T-cell (primary cell): ENCODE measurements around the gene INPP1. TPM values are rescaled to one million over a fixed set of nuclear protein-coding genes. Genes with fewer than 3 reads are reported as not detected.
"Not testable (repeated sequence)": the region's sequence is repeated elsewhere in the genome, so short reads cannot be mapped to it uniquely, and the experiment has no call there.

Source experiments
- ATAC-seq, 4 experiments: fragments of 200-7000 bp in 3 of 4; fragments of 150-1000 bp in 1 of 4; cut with Tn5 transposase; replicated peaks in 1 of 4; 1 replicate in 3 of 4; 2 replicates in 1 of 4; pipeline ENCODE4 v1.10.0; 2021; ENCODE audit warnings: moderate library complexity in 3 of 4, mild to moderate bottlenecking in 2 of 4, moderate number of reproducible peaks in 1 of 4
- CTCF ChIA-PET, 2 donors: fragments of 300-600 bp; sonication (Branson Sonifier 250); formaldehyde crosslinking; loops; one replicate each; lab custom pipeline; 2022; ENCODE audit warnings: antibody characterized with exemption in 2 of 2; lab: Charles Lee
- POLR2A ChIA-PET, 2 donors: fragments of 300-600 bp; sonication (Branson Sonifier 250); formaldehyde crosslinking; loops; one replicate each; lab custom pipeline; 2022; ENCODE audit warnings: antibody characterized with exemption in 2 of 2; lab: Charles Lee
- DNase-seq, 35 experiments: peaks; one replicate each; pipeline versions ENCODE4 v3.0.0 to v3.0.0-alpha.2; 2013 to 2023
- H3K27ac ChIP-seq: one replicate; pipeline ENCODE4 v1.5.1; 2013; ENCODE audit warnings: low read length
- H3K27me3 ChIP-seq, 2 experiments: replicated peaks in 1 of 2; 1 replicate in 1 of 2; 2 replicates in 1 of 2; pipeline versions ENCODE4 v1.6.1 to v1.7.0; 2013; ENCODE audit warnings: low read length in 1 of 2, mixed read lengths in 1 of 2; ENCODE audit not compliant: control insufficient read depth in 2 of 2, insufficient read depth in 2 of 2; ENCODE audit errors: extremely low read depth in 1 of 2
- H3K36me3 ChIP-seq, 2 donors: 1 replicate in 1 of 2; 2 replicates in 1 of 2; pipeline versions ENCODE4 v1.6.1 to v1.7.0; 2013; ENCODE audit warnings: low read length in 1 of 2; ENCODE audit not compliant: control insufficient read depth in 2 of 2, insufficient read depth in 1 of 2; ENCODE audit errors: extremely low read depth in 1 of 2
- H3K4me1 ChIP-seq, 2 experiments: 1 replicate in 1 of 2; 2 replicates in 1 of 2; pipeline versions ENCODE4 v1.6.1 to v1.7.0; 2013; ENCODE audit warnings: low read length in 2 of 2, mixed read lengths in 1 of 2; ENCODE audit not compliant: insufficient read depth in 2 of 2, control insufficient read depth in 1 of 2; ENCODE audit errors: extremely low read depth in 1 of 2
- H3K4me3 ChIP-seq, 2 donors: 1 replicate in 1 of 2; 2 replicates in 1 of 2; pipeline versions ENCODE4 v1.5.1 to v1.7.0; 2013; ENCODE audit warnings: mild to moderate bottlenecking in 2 of 2, low read length in 1 of 2, moderate library complexity in 1 of 2; ENCODE audit not compliant: control insufficient read depth in 1 of 2; ENCODE audit errors: extremely low read depth in 1 of 2
- H3K9me3 ChIP-seq: 2 replicates; pipeline ENCODE4 v1.7.0; 2013
- H3K27ac Mint-ChIP-seq, 2 donors: one replicate each; pipeline ENCODE4 v1.8.0; 2020 to 2021; ENCODE audit warnings: mild to moderate bottlenecking in 2 of 2, mixed read lengths in 2 of 2
- H3K27me3 Mint-ChIP-seq, 2 donors: one replicate each; pipeline ENCODE4 v1.8.0; 2021 to 2022; ENCODE audit warnings: mixed read lengths in 2 of 2
- H3K36me3 Mint-ChIP-seq: one replicate; pipeline ENCODE4 v1.8.0; 2021; ENCODE audit warnings: mixed read lengths
- H3K4me1 Mint-ChIP-seq, 3 donors: one replicate each; pipeline ENCODE4 v1.8.0; 2020 to 2022; ENCODE audit warnings: mixed read lengths in 3 of 3, mild to moderate bottlenecking in 1 of 3
- H3K4me3 Mint-ChIP-seq, 3 donors: one replicate each; pipeline ENCODE4 v1.8.0; 2020 to 2022; ENCODE audit warnings: mild to moderate bottlenecking in 3 of 3, mixed read lengths in 3 of 3, moderate library complexity in 3 of 3
- H3K9me3 Mint-ChIP-seq, 3 donors: one replicate each; pipeline ENCODE4 v1.8.0; 2020 to 2022; ENCODE audit warnings: mixed read lengths in 3 of 3
- WGBS: methylation state at CpG from one replicate; pipeline ENCODE4 v1.1.5; 2013; ENCODE audit warnings: missing lambda C conversion rate; ENCODE audit not compliant: insufficient coverage; 5-methylcytosine and 5-hydroxymethylcytosine counted together
- total RNA-seq, 35 experiments: library from RNA in 6 of 35; stranded (reverse) in 6 of 35; fragments of 120-200 nt in 1 of 35; gene quantifications; one replicate each; pipeline versions ENCODE4 v1.2.1 to v1.2.4 and lab custom pipeline; 2013 to 2026

The INPP1 gene
- total RNA-seq (1 to 10 TPM; 2.1 to 7.1 (median 2.9) TPM), total RNA-seq (lab: John Stamatoyannopoulos, UW) (0.90 to 6.1 (median 2.7) reads per million in 29 experiments)
- total RNA-seq (2013) = 6.8 TPM

GRCh38 chr2:190343536-190344275 lies at the start of gene INPP1:
INPP1 (plus strand) TSS chr2:190343589; CDS start chr2:190360103, 16,514 bp downstream.
- POLR2A ChIA-PET = no interaction called here
- CTCF ChIA-PET = interaction anchor here (0.6 to 1.3 kb wide), 3 partner anchors 13 to 64 kb away, joined by 3 to 4 read pairs (median 3); no protein-coding TSS in a partner anchor
- peaks cover 13 to 18% (median 16%) of the 10 kb centered on the region in 3 donors for H3K4me1 Mint-ChIP-seq
- under 1% methylated on average over 94 of the region's 99 CpGs for WGBS
- no peaks in the 10 kb centered on the region for H3K36me3 Mint-ChIP-seq
- peak within 1 kb of the TSS; percentile 59 to 75 for H3K27ac Mint-ChIP-seq
- peak in 26 of 35 experiments; percentile 13 to 48 (median 26) for DNase-seq
- peak within 1 kb of the TSS; percentile 56 to 76 for H3K4me3 ChIP-seq
- no peaks in the 10 kb centered on the region for H3K9me3 ChIP-seq
- H3K27ac ChIP-seq = no peak within 1 kb of the TSS
- peak within 1 kb of the TSS; percentile 81 to 88 (median 87) for H3K4me3 Mint-ChIP-seq
- no peaks in the 10 kb centered on the region for H3K9me3 Mint-ChIP-seq
- H3K4me1 ChIP-seq = peaks cover 0 to 7% of the 10 kb centered on the region in 2 experiments
- H3K36me3 ChIP-seq = no peaks in the 10 kb centered on the region
- ATAC-seq = peak; percentile 72 to 79 (median 76)
- H3K27me3 Mint-ChIP-seq = no peaks in the 10 kb centered on the region
- H3K27me3 ChIP-seq = no peaks in the 10 kb centered on the region

- peaks cover 0 to 27% of the 10 kb centered on the region in 2 donors for H3K36me3 ChIP-seq
- H3K27ac ChIP-seq, H3K4me1 Mint-ChIP-seq, DNase-seq, H3K4me1 ChIP-seq, ATAC-seq, POLR2A ChIA-PET, H3K4me3 Mint-ChIP-seq, H3K27me3 ChIP-seq, H3K4me3 ChIP-seq, CTCF ChIA-PET, H3K9me3 ChIP-seq, H3K27ac Mint-ChIP-seq, H3K27me3 Mint-ChIP-seq: not testable (repeated sequence)
- no CpG with 5 or more reads among the region's 2 CpGs for WGBS
- peaks cover 69% of the 10 kb centered on the region for H3K36me3 Mint-ChIP-seq
- peaks cover 0 to 12% (median 0%) of the 10 kb centered on the region in 3 donors for H3K9me3 Mint-ChIP-seq
These were observed 45.5 kb upstream of the INPP1 start for GRCh38 chr2:190297880-190298279.

- H3K36me3 Mint-ChIP-seq = peaks cover 64% of the 10 kb centered on the region
- H3K27me3 Mint-ChIP-seq = no peaks in the 10 kb centered on the region
- ChIA-PET POLR2A (no interaction called here), CTCF (no interaction called here)
- H3K27ac ChIP-seq = no peak overlapping the region
- no peaks in the 10 kb centered on the region for H3K9me3 ChIP-seq
- no peak overlapping the region for H3K27ac Mint-ChIP-seq
- H3K4me3 Mint-ChIP-seq = no peak overlapping the region
- peaks cover 12 to 20% (median 13%) of the 10 kb centered on the region in 3 donors for H3K4me1 Mint-ChIP-seq
- H3K4me1 ChIP-seq = no peaks in the 10 kb centered on the region
- H3K4me3 ChIP-seq = no peak overlapping the region
- ATAC-seq = no peak
- peaks cover 0 to 21% of the 10 kb centered on the region in 2 donors for H3K36me3 ChIP-seq
- peaks cover 0 to 12% (median 0%) of the 10 kb centered on the region in 3 donors for H3K9me3 Mint-ChIP-seq
- DNase-seq = no peak
- H3K27me3 ChIP-seq = no peaks in the 10 kb centered on the region
These were observed 42.4 kb upstream of the INPP1 start for GRCh38 chr2:190301032-190301431.

GRCh38 chr2:190302052-190302451 lies 41.3 kb upstream of the INPP1 start:
- CTCF ChIA-PET = no interaction called here
- POLR2A ChIA-PET = no interaction called here

GRCh38 chr2:190303647-190304046 lies 39.7 kb upstream of the INPP1 start:
- H3K36me3 Mint-ChIP-seq = peaks cover 59% of the 10 kb centered on the region
- ChIA-PET CTCF (no interaction called here), POLR2A (no interaction called here)
- ATAC-seq (no peak), DNase-seq (no peak)
- no peak overlapping the region for H3K27ac Mint-ChIP-seq
- Histone ChIP-seq H3K27ac (no peak overlapping the region), H3K27me3 (no peaks in the 10 kb centered on the region), H3K4me3 (no peak overlapping the region), H3K36me3 (peaks cover 0 to 22% of the 10 kb centered on the region in 2 donors), H3K9me3 (no peaks in the 10 kb centered on the region), H3K4me1 (no peaks in the 10 kb centered on the region)
- no peak overlapping the region for H3K4me3 Mint-ChIP-seq
- no peaks in the 10 kb centered on the region for H3K27me3 Mint-ChIP-seq
- peaks cover 0 to 4% (median 0%) of the 10 kb centered on the region in 3 donors for H3K9me3 Mint-ChIP-seq
- H3K4me1 Mint-ChIP-seq = peaks cover 16 to 22% (median 20%) of the 10 kb centered on the region in 3 donors

More at GRCh38 chr2:190302052-190302451, 41.3 kb upstream of the INPP1 start:
- H3K27ac Mint-ChIP-seq = no peak overlapping the region
- H3K27me3 Mint-ChIP-seq = no peaks in the 10 kb centered on the region
- peaks cover 64% of the 10 kb centered on the region for H3K36me3 Mint-ChIP-seq
- H3K27ac ChIP-seq = no peak overlapping the region
- DNase-seq = no peak
- H3K4me1 Mint-ChIP-seq = peaks cover 13 to 20% (median 20%) of the 10 kb centered on the region in 3 donors
- no CpG with 5 or more reads among the region's 1 CpG for WGBS
- no peaks in the 10 kb centered on the region for H3K27me3 ChIP-seq
- no peaks in the 10 kb centered on the region for H3K4me1 ChIP-seq
- H3K36me3 ChIP-seq = peaks cover 0 to 18% of the 10 kb centered on the region in 2 donors
- no peak overlapping the region for H3K4me3 ChIP-seq
- H3K4me3 Mint-ChIP-seq = no peak overlapping the region
- ATAC-seq = no peak
- H3K9me3 Mint-ChIP-seq = peaks cover 0 to 12% (median 0%) of the 10 kb centered on the region in 3 donors
- H3K9me3 ChIP-seq = no peaks in the 10 kb centered on the region

GRCh38 chr2:190304404-190304803 lies 39.0 kb upstream of the INPP1 start:
- DNase-seq (no peak), ATAC-seq (no peak)
- no peaks in the 10 kb centered on the region for H3K27me3 Mint-ChIP-seq
- H3K36me3 Mint-ChIP-seq = peaks cover 57% of the 10 kb centered on the region
- H3K27me3 ChIP-seq = no peaks in the 10 kb centered on the region
- peaks cover 16 to 22% (median 20%) of the 10 kb centered on the region in 3 donors for H3K4me1 Mint-ChIP-seq
- peaks cover 0 to 4% (median 0%) of the 10 kb centered on the region in 3 donors for H3K9me3 Mint-ChIP-seq
- H3K27ac Mint-ChIP-seq = no peak overlapping the region
- no peaks in the 10 kb centered on the region for H3K4me1 ChIP-seq
- H3K4me3 ChIP-seq = no peak overlapping the region
- ChIA-PET CTCF (no interaction called here), POLR2A (no interaction called here)
- WGBS = no CpG with 5 or more reads among the region's 5 CpGs
- no peaks in the 10 kb centered on the region for H3K9me3 ChIP-seq
- H3K36me3 ChIP-seq = peaks cover 0 to 23% of the 10 kb centered on the region in 2 donors
- no peak overlapping the region for H3K27ac ChIP-seq
- H3K4me3 Mint-ChIP-seq = no peak overlapping the region
